NCI-H526 (cell line): Measurements from ENCODE around the gene ARMC2.
"Not testable (repeated sequence)": the region's sequence is repeated elsewhere in the genome, so short reads cannot be mapped to it uniquely, and the experiment has no call there.

Experiments used
- DNase-seq, 2 experiments: peaks; one replicate each; lab custom pipeline; 2025; lab: John Stamatoyannopoulos, UW

ARMC2 gene

DNA sequence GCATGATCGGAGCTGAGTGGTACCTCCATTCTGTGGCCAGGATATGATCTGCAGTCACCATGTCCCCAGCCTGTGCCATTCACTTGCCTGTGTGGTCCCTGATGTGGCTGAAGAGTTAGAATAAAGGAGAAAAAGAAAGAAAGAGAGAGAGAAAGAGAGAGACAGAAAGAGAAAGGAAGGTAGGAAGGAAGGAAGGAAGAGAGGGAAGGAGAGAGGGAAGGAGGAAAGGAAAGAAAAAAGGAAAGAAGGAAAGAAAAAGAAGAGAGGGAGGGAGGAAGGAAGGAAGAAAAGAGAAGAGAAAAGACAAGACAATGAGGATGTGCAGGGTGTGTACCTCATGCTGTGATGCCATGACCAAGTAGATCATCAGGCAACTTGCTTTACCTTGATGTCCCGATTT lies 22.1 kb downstream of the ARMC2 start:
- DNase-seq = no peak

DNA sequence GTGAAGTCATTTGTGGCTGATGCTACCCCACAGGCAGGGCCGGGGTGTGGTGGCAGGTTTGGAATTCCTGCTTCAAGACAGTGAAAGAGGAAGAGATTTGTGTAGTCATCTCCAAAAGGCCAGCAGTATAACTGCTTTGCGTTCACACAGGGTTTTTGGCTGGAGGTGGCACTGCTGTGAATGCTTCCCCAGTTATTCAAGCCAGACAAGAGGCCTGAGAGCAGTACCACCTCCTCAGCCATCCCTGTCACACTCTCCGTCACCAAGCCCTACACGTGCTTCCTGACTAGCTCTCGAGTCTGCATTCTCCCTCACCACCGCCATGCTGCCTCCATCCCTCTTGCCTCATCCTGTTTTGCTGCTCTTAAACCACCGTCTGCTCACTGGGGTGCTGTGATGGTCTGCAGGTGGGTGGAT lies 23.9 kb downstream of the ARMC2 start:
- DNase-seq = no peak

DNA sequence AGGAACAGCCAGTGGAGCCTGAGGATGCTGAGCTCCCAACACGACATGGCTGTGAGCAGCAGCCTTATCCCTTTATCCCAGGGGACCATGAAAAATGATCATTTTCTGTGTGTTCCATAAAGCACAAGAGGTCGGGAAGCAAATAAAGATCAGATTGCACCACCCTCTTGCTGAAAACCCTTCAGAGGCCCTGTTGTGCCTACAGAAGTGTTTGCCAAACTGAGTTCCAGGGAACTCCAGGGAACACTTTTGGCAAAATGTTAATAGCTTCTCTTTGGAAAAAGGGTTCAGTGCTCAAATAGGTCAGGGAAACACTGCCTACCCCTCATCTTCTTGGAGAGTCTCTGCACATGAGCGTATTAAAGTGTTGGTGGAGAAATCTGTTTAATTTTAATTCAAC lies 24.4 kb downstream of the ARMC2 start:
- DNase-seq = no peak

DNA sequence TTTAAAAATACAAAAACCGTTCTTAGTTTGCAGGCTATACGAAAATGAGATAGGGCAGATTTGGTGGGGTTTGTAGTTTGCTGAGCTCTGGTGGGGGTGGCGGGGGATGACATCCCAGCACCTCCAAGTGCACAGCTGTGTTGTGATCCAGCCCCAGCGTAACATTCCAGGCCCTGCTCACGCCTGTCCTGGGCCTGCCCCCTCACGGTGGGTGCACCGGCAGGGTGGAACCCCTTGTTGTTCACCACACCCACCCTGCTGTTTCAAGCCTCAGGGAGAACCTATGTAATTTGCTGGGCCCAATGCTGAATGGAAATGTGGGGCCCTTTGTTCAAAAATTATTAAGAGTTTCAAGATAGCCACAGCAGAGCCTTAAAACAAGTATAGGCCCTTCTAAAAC lies 25.0 kb downstream of the ARMC2 start:
- DNase-seq = no peak

DNA sequence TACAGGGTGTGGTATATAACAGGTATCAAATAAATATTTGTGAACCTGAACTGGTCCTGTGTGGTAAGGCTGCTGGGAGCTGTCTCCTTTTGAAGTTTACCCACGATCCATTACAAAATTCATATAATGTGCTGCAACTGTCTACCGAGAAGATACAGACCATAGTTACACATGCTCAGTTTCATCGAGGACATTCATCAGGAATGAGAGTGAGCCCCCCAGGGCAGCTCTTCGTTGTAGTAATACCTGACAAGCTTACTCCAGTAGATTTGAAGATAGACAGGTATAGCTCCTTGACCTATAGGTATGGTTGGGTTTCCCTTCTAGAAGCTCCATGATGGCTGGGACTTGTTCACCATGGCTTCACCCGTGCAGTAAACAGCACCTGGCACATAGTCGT lies 25.7 kb downstream of the ARMC2 start:
- no peak for DNase-seq

DNA sequence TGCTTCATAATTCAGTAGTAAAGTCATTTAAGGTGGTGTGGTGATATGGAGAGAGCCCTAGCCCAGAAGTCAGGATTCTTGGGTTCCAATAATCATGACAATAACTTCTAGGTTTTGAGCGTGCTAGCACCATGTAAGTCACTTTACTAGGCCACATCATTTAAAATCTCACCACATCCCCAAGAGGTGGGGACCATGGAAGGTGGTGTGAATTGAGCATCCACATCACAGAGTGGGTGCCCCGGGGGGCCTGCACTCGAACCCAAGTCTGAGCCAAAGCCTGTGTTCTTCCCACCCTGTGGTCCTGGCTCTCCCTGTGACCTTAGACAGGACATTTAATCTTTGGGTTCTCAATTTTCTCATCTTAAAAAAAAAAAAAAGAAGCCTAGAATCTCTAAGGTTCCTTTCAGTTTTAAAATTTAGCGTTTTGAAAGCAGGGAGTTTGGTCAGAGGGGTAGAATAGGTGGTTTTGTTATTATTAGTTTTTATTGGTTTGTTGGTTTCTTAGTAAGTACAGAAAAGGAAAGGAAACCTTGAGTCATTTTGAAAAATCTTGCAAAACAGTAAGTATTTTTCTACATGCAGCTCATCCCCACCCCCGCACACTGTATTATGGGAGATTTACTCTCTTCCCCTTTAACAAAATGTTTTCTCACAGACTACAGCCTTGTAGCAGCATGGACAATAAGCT lies 26.4 kb downstream of the ARMC2 start:
- no peak for DNase-seq

DNA sequence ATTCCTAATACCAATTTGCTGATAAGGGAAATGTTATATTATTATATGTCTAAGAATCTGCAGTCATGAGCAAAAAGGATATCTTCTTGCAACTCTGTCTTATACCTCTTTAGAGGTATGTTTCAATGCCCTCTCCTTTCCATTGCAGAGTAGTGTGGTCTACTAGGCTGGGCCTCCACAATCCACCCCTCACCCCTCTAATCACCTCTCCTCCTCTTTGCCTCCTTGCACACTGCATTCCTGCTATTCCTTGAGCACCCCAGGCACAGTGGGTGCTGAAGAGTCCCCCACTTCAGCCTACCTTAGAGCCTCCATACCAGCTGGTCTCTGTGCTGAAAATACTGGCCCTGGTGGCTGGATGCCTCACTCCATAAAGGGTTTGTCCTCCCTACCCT lies 26.9 kb downstream of the ARMC2 start:
- no peak for DNase-seq

DNA sequence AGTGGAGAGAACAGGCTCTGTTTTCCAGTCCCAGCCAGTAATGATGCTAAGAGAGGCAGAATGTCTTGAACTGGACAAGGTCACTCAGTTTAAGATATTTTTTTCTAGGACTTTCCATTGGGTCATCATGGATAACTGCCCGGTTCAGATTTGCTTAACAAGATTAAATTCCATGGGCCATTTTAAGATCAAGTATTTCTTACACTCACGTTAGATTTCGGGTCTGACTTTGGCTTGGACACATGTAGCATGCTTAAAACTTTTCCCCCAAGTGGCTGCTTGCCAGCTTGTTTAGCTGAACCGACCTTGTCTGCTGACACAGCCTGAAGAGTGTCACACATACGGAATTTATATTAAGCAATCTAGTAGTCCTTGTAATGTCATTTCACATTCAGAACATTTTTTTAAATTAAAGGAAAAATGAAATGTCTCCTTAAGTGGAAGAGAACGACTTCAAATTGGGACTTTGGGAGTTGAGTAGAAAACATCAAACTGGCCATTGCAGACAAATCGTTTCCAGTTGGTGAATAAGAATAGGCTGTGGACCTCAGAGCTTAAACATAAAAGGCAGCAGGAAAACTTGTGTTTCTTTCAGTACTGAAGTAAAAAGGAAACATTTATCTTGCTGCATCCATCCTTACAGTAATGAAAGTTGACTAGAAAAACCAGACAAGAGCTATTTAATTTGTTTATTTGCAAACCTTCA lies 29.0 kb downstream of the ARMC2 start:
- no peak for DNase-seq

DNA sequence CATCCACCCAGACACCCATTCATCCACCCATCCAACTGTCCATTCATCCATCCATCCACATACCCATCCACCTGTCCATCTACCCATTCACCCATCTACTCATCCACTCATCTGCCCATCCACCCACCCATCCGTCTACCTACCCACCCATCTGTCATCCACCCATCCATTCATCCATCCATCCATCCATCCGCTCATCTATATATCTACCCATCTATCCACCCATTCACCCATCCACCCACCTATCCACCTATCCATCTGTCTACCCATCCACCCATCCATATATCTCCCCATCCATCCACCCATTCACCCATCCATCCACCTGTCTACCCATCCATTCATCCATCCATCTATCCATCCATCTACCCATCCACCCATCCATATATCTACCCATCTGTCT lies 30.7 kb downstream of the ARMC2 start:
- DNase-seq = no peak

DNA sequence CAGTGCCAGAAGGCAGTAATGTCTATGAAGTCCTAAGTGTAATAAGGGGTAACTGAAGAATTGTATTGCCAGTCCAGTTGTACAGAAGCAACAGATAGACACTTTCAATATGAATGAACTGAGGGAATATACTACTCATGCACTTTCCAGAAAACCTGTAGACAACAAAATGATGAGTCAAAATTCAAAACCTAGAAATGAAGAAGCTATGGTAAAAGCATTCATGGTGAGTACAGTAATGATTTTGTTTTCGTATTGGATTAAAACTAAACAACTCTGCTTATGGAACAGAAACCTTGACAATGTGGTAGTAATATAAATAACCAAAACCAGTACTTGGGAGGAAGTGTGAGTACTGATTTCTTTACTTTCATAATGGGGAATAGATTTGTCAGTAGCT lies 35.0 kb downstream of the ARMC2 start:
- no peak for DNase-seq

DNA sequence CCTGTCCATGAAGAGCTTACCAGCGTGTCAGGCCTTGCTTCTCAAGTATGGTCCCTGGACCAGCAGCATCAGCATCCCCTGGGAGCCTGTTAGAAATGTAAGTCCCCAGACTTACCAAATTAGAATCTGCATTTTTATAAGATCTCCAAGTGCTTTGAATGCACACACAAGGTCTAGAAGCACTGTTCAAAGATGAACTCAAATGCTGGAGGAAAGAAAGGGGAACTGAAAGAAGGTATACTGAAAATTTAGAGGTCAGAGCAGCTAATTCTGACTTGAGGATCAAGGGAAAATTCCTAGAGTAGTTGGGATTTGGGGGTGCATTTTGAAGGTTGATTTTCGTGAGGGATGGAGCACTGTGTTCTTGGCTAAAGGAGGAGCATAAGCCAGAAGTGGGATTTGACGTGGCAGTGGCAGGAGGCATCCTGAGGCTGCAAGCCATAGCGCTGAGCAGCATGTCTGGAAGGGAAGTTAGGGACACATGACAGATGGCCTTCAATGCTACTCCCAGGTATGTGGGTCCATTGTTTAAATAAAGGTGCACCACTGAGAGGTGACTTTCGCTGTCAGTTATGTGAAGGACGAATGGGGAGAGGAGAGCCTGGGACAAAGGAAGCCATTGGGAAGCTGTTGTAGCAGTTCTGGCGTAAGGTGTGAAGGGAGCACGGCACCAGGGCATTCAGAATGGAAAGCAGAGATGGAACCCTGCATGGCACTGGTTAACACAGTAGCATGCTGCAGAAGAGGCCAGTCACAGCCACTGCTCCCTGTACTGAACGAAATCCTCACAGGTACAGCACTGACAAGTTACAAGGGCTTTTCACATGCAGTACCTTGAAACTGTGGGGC lies 36.2 kb downstream of the ARMC2 start:
- no peak for DNase-seq

DNA sequence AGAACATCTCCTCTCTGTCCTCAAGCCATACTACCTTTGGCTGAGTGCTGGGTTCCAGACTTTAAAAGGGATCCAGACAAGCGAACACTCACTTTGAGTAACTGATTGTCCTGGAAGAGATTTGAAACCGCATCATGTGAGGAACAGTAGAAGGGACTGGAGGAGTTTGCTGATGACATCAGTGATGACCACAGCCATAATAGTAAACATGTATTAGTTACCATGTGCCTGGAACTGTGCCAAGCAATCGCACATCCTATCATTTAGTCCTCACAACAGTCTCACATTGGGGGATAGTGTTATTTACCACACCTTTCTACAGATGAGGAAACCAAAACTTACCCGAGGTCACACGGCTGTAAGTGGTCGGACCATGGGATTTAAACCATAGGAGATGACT lies 39.8 kb downstream of the ARMC2 start:
- DNase-seq = no peak

DNA sequence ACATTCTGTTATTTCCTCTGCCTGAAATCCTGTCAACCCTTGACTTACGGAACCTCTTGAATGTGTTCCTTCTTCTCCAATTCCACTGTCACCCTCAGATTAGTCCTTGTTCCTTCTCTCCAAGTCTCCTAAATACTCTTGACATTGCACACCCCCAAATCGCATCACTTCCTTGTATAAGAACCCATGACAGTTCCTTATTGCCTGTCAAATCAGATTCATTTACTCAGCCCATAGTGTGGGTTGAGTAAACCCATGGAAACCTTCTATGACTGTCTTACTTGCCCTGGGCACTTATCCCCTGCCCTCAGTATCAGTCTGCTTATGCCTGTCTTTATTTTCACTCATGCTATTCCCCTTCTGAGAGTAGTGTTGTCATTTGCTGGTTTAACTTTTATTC lies 40.5 kb downstream of the ARMC2 start:
- DNase-seq = no peak

DNA sequence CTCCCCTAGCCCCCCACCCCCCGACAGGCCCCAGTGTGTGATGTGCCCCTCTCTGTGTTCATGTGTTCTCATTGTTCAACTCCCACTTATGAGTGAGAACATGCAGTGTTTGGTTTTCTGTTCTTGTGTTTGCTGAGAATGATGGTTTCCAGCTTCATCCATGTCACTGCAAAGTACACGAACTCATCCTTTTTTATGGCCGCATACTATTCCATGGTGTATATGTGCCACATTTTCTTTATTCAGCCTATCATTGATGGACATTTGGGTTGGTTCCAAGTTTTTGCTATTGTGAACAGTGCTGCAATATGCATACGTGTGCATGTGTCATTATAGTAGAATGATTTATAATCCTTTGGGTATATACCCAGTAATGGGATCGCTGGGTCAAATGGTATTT lies 42.7 kb downstream of the ARMC2 start:
- DNase-seq = not testable (repeated sequence)

DNA sequence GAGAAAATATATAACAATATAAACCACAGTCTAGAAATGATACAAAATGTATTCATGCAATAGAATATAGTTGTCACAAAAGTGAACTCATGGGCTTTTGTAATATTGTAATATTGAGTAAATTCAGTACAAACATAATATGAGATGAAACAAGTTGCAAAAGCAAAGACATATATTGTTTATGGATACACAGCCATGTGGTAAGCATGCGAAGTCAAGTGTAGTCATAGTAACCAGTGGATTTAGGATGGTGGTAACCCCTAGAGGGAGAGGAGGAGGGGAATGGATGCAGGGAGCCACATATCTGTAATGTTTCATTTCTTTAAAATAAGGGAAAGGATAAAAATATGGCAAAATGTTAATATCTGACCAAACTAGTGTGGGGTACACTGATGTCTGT lies 47.3 kb downstream of the ARMC2 start:
- DNase-seq = no peak

DNA sequence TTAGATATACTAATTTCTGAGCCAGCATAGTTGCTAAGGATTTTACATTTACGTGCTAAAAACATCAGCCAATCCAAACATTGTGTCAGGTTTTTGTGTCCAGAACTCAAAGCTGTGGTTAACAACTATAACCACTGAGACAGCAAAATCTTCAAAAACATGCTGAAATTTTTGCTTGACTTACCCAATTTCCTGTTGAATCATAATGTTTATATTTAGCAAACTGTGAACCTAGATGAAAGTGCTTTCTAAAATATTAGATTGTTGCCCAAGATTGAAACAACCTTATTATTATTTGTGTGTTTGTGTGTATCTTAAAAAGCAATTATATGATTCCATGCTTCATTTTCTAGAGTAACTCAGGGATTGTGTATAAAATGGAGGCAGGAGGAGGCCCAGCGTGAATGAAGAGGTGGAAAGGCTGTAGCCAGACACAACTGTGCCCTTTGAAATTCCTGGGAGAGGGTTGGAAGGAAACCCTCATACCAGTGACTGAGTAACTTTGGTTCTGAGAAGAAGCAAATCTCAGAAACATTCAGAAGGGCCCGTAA lies 48.0 kb downstream of the ARMC2 start:
- DNase-seq = no peak

DNA sequence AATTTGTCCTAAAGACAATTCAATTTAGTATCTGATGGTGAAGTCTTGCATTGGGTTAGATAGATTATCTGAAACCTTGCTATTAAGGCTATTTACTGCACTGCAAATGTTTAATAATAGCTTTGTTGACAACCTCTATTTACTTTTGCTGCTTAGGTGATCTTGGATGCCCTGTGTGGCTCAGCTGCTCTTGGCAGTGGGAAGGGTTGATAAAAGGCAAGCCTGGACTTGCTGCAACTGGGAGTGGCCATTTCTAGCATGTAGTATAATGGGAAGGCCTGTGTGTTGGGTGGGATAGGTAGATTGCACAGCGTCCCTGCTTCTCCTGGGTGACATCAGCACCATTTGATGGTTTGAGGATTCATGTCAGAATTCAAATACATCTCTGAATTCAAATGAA lies 49.1 kb downstream of the ARMC2 start:
- peak; percentile 73 to 80 for DNase-seq

DNA sequence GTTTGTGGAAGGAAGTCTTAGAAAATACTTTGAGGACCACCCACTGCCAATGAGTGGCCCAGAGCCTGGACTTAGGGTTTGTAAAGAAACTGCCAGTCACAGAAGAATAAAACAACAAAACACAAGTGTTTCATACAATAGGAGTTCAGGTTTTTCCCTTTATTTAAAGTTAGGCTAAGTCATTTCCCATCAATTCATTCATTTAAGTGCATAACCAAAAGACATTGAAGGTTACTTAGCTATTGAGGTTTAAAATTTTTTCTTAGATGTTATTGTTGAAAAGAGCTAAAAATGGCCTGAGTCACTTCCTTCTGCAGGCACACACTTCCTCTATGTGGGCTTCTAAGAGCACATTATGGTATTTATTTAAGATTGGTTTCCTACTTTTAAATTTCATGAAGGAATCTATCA lies 54.2 kb downstream of the ARMC2 start:
- DNase-seq = no peak

DNA sequence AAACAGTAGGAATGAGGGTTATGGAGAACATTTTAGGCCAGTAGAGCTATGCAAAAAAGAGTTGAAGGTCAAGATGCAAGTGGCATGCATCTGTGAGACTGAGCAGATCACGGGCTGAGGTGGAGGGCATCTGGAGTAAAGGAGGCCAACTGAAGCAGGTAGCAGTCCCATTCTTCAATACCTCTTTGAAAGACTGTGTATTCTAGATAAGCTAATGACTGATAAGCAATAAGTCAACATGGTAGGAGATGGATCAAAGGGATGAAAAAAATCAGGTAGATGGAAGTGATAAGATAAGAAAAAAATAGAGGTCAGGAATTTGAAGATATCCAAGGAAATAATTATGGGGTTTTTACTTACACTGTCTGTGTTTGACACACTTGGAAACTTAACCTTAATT lies 55.6 kb downstream of the ARMC2 start:
- no peak for DNase-seq

DNA sequence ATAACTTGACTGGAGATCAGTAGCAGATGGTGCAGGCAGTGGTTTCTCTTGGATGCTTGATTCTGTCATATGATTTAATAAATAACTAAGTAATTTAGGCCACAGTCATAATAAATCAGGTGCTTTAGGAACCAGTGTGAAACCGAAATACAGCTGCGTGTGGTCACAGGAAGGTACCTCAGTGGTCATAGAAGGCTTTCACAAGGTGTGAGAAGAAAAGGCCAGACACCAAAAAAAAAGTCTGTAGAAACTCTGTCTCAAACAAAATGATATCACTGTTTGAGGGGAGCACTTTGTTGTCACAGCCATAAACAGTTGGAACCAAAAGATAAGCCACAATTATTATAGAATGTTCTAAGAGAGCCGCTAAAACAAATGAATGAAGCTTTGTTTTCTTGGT lies 56.5 kb downstream of the ARMC2 start:
- DNase-seq = no peak

DNA sequence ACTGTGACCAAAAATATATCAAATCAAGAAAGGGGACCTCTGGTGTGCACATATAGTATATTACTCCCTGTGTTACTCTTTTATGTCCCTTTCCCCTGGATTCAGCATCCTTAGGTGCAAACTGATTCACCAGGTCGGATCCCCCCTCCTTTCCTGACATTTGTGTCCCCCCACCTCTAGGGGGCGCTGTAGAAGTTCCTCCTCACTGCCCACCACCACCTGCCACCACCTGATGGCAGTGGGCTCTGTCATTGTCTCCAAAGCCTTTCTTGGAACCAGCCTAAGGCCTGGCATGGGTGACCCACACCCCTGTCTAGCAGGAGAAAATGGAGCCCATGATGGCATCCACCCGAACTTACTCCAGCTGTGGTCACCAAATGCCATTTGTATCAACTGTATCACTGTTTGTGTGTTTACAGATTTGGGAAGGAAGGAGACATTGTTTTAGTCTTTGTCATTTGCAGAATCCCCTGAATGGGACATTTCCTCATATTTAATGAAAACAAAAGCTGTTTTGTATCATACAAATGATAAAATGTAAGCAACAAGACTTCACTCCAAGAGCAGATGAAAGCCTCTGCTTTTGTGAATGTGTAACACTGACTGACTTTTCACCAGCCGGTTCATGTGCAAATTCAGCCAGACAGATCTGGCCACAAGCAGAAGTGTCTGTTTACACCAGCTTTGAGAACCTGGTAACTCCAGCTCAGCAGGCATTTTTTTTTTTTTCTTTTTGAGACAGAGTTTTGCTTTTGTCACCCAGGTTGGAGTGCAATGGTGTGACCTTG lies 66.2 kb downstream of the ARMC2 start:
- DNase-seq = peak in 1 of 2 experiments; percentile 28

DNA sequence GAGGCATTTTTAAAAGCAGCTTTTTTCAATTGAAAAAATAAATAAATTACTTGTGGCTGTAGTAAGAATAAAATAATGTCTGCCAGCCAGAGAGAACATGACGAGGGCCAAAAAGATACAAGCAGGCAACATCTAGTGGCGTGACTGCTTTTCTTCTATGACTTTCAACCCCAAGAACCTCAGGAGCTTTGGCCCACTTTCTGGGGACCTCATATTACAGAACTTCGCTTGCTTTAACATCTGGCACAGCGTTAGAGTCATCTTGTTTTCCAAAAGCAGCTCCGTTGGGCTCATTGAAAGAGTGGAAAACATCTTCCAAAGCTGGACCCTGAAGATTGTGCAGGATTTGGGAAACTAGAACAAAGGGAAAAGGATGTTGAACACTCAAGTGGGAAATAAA lies 67.0 kb downstream of the ARMC2 start:
- no peak for DNase-seq
